Cardiac fibroblast (primary cell): Measurements from ENCODE around the gene AHR.

Experiments used
- DNase-seq, 2 donors: peaks; one replicate each; pipeline versions ENCODE4 v3.0.0 to v3.0.0-alpha.2; 2010; ENCODE audit warnings: low read depth in 2 of 2
- H3K4me3 ChIP-seq, 2 donors: replicated peaks in 1 of 2; 1 replicate in 1 of 2; 2 replicates in 1 of 2; pipeline ENCODE4 v1.5.1; 2011; ENCODE audit warnings: low read depth in 2 of 2, low read length in 2 of 2, mild to moderate bottlenecking in 2 of 2, moderate library complexity in 1 of 2
- TF ChIP-seq, protein P1 (sequence below): IDR thresholded peaks from one replicate; pipeline ENCODE4 v1.5.1; 2011; ENCODE audit warnings: low read depth, mild to moderate bottlenecking, low read length, inconsistent platforms

AHR gene

DNA sequence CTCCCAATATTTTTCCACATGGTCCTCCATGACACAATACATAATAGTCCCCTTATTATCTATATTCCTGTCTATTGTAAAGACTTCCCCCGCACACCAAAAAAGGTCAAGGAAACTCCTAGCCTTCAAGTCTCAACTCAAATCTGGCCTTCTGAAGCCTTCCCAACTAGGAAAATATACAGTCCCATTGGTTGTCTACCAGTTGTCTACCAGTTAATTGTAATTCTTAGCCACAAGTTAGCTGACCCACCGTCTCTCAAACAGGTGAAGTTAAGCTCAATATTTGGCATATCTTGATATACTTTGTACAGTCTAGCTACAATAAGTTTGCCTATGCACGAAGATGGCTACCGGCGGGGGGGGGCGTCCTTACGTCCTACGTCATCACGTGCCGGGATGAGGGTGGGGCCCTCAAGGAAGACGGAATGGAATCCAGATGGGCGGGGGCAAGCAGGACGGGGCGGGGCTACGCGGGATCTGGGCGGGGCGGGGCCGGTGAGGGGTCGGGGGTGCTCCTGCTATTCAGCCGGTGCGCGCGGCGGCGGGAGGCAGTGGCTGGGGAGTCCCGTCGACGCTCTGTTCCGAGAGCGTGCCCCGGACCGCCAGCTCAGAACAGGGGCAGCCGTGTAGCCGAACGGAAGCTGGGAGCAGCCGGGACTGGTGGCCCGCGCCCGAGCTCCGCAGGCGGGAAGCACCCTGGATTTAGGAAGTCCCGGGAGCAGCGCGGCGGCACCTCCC is at the start of gene AHR:
Gene AHR (plus strand): TSS at position 551 of the 738 bp plus-strand sequence. CDS start 613 bp downstream, outside the sequence.
- TF ChIP-seq, protein P1, sequence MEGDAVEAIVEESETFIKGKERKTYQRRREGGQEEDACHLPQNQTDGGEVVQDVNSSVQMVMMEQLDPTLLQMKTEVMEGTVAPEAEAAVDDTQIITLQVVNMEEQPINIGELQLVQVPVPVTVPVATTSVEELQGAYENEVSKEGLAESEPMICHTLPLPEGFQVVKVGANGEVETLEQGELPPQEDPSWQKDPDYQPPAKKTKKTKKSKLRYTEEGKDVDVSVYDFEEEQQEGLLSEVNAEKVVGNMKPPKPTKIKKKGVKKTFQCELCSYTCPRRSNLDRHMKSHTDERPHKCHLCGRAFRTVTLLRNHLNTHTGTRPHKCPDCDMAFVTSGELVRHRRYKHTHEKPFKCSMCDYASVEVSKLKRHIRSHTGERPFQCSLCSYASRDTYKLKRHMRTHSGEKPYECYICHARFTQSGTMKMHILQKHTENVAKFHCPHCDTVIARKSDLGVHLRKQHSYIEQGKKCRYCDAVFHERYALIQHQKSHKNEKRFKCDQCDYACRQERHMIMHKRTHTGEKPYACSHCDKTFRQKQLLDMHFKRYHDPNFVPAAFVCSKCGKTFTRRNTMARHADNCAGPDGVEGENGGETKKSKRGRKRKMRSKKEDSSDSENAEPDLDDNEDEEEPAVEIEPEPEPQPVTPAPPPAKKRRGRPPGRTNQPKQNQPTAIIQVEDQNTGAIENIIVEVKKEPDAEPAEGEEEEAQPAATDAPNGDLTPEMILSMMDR, result no peak
- peak within 1 kb of the TSS; percentile 84 to 91 for H3K4me3 ChIP-seq
- peak; percentile 98 for DNase-seq

DNA sequence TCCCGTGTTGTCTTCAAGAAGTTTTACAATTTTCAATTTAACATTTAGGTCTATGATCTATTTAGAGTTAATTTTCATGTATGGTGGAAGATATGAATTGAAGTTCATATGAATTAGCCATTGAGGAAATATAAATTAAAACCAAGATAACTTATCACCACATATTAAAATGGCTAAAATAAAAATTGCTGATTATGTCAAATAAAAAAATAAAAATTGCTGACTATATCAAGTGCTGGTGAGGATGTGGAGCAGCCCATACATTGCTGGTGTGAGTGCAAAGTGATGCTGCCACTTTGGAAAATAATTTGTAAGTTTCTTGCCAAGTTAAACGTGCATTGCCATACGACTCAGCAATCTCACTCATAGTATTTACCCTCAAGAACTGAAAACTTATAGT is 44.6 kb upstream of the AHR start:
- TF ChIP-seq, protein P1, result no peak
- no peak for DNase-seq
- no peak overlapping the region for H3K4me3 ChIP-seq

DNA sequence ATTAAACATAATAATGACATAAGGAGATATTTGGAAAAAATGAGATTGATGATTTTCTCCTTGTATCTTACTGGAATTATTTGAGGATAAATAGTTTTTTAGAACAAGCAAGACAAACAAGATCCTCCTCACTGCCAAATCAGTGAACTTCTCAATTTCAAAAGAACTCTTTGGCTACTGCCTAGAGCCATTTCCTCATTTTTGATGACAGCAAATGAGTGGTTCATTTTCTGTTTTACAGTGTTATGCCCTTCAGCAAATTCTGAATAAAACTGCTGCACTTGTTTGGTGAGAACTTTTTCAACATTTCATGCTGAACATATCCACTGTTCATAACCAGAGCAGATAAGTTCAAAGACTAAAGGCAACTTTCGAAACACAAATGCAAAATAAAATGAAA is 42.5 kb upstream of the AHR start:
- TF ChIP-seq, protein P1, result no peak
- DNase-seq, result no peak
- H3K4me3 ChIP-seq, result no peak overlapping the region

- H3K4me3 ChIP-seq, result no peak overlapping the region
- TF ChIP-seq, protein P1, result no peak
- no peak for DNase-seq
Measured at GRCh38 chr7:17256375-17256774, 42.1 kb upstream of the AHR start.

DNA sequence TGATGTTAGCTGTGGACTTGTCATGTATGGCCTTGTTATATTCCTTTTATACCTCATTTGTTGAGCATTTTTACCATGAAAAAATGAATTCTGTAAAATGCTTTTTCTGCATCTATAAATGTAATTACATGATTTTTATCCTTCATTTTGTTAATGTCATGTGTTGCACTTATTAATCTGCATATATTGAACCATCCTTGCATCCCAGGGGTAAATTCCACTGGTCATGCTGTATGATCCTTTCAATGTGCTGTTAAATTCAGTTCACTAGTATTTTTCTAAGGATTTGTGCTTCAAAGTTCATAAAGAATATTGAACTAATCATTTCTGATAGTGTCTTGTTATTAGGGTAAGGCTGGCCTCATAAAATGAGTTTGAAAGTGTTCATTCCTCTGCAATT is 31.9 kb upstream of the AHR start:
- TF ChIP-seq, protein P1, result no peak
- no peak overlapping the region for H3K4me3 ChIP-seq
- DNase-seq, result no peak

DNA sequence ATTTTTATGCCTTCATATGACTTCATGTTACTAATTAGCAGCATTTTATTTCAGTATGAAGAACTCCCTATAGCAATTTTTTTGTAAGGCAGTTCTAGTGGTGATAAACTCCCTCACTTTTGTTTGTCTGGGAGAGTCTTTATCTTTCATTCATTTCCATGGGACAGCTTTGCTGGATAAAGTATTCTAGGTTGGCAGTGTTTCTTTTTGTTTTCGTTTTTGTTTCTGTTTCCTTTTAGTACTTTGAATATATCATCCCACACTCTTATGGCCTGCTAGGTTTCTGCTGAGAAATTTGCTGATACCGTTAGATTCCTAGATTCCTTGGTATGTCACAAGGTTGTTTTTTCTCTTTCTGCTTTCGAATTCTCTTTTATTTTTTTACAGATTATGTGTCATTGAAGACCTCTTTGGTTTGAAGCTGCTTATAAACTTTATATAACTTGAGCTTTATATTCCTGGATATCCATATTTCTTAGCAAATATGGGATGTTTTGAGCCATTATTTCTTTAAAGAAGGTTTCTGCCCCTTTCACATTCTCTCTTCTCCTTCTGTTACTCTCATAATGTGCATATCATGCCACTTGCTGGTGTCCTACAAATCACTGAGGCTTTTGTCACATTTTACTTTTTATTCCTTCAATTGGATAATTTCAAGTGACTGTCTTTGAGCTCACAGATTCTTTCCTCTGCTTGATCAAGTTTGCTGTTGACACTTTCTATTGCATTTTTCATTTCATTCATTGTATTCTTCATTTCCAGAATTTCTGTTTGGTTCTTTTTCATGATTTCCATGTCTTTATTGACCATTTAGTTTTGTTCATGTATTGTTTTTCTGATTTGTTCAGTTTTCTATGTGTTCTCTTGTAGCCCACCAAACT is 28.9 kb upstream of the AHR start:
- H3K4me3 ChIP-seq, result no peak overlapping the region
- TF ChIP-seq, protein P1, result no peak
- no peak for DNase-seq
